H1 (cell line): ENCODE measurements around the gene GRK5. TPM values are rescaled to one million over a fixed set of nuclear protein-coding genes. Genes with fewer than 3 reads are reported as not detected.

ENCODE experiments used
- CTCF ChIA-PET: fragments of 300-600 bp; sonication (Branson Sonifier 250); formaldehyde crosslinking; loops from one replicate; lab custom pipeline; 2021; ENCODE audit not compliant: partially characterized antibody; lab: Charles Lee
- POLR2A ChIA-PET: fragments of 300-600 bp; sonication (Branson Sonifier 250); formaldehyde crosslinking; loops from one replicate; lab custom pipeline; 2021; ENCODE audit warnings: inconsistent platforms; ENCODE audit not compliant: partially characterized antibody; lab: Charles Lee
- DNase-seq, 2 experiments: peaks; one replicate each; pipeline versions ENCODE4 v3.0.0 to v3.0.0-alpha.2; 2010 to 2022; ENCODE audit warnings: low spot score in 2 of 2, low read depth in 1 of 2, mixed read lengths in 1 of 2
- FAIRE-seq: peaks from 2 replicates; lab custom pipeline; 2011; peaks lifted over from hg19 to GRCh38; lab: Jason Lieb, UNC
- H2AFZ ChIP-seq: 2 replicates; pipeline ENCODE4 v1.8.1; 2012; ENCODE audit warnings: low read length, inconsistent platforms
- H2AK5ac ChIP-seq: 2 replicates; pipeline ENCODE4 v1.6.1; 2013; ENCODE audit warnings: low read depth, low read length
- H2BK120ac ChIP-seq: replicated peaks from 2 replicates; pipeline ENCODE3; 2013; ENCODE audit warnings: low read depth, low read length, inconsistent platforms
- H2BK12ac ChIP-seq: 2 replicates; pipeline ENCODE4 v1.6.1; 2013; ENCODE audit warnings: low read depth, low read length
- H2BK15ac ChIP-seq: 2 replicates; pipeline ENCODE4 v1.6.1; 2013; ENCODE audit warnings: low read length
- H2BK20ac ChIP-seq: 2 replicates; pipeline ENCODE4 v1.6.1; 2013; ENCODE audit warnings: low read length
- H2BK5ac ChIP-seq: 2 replicates; pipeline ENCODE4 v1.6.1; 2013; ENCODE audit warnings: low read depth, low read length
- H3K14ac ChIP-seq: 2 replicates; pipeline ENCODE4 v1.6.1; 2013; ENCODE audit warnings: inconsistent platforms; ENCODE audit not compliant: insufficient read length
- H3K18ac ChIP-seq: 2 replicates; pipeline ENCODE4 v1.6.1; 2013; ENCODE audit warnings: low read length; ENCODE audit errors: extremely low read depth
- H3K23ac ChIP-seq: 2 replicates; pipeline ENCODE4 v1.6.1; 2013; ENCODE audit warnings: inconsistent platforms; ENCODE audit not compliant: insufficient read length
- H3K23me2 ChIP-seq: 2 replicates; pipeline ENCODE4 v1.6.1; 2013; ENCODE audit warnings: low read depth, low read length
- H3K27ac ChIP-seq: 2 replicates; pipeline ENCODE4 v1.6.1; 2011; ENCODE audit warnings: low read depth, low read length, inconsistent platforms
- H3K27me3 ChIP-seq, 4 experiments: replicated peaks in 1 of 4; 1 replicate in 1 of 4; 2 replicates in 3 of 4; pipeline versions ENCODE4 v1.6.1 to v1.8.1; 2011 to 2013; ENCODE audit warnings: low read length in 3 of 4, mild to moderate bottlenecking in 3 of 4, inconsistent platforms in 2 of 4, mixed read lengths in 2 of 4, moderate library complexity in 1 of 4; ENCODE audit not compliant: control insufficient read depth in 3 of 4, insufficient read depth in 3 of 4; ENCODE audit errors: extremely low read depth in 1 of 4
- H3K36me3 ChIP-seq, 4 experiments: 2 replicates each; pipeline versions ENCODE4 v1.6.1 to v1.8.1; 2011 to 2013; ENCODE audit warnings: mild to moderate bottlenecking in 4 of 4, low read length in 3 of 4, moderate library complexity in 2 of 4, control low read depth in 1 of 4, inconsistent platforms in 1 of 4; ENCODE audit not compliant: insufficient read depth in 4 of 4, control insufficient read depth in 2 of 4
- H3K4ac ChIP-seq: replicated peaks from 2 replicates; pipeline ENCODE3; 2013; ENCODE audit warnings: low read length, low read depth, mixed read lengths, inconsistent platforms; ENCODE audit not compliant: insufficient read length
- H3K4me1 ChIP-seq, 4 experiments: replicated peaks in 1 of 4; 1 replicate in 1 of 4; 2 replicates in 3 of 4; pipeline versions ENCODE4 v1.6.1 to v1.8.1; 2011 to 2013; ENCODE audit warnings: low read length in 3 of 4, inconsistent platforms in 2 of 4, mixed read lengths in 1 of 4; ENCODE audit not compliant: insufficient read depth in 4 of 4, control insufficient read depth in 3 of 4
- H3K4me2 ChIP-seq, 2 experiments: 2 replicates each; pipeline versions ENCODE4 v1.6.1 to v1.8.1; 2011 to 2013; ENCODE audit warnings: low read depth in 2 of 2, low read length in 2 of 2, control low read depth in 1 of 2, inconsistent platforms in 1 of 2, mild to moderate bottlenecking in 1 of 2; ENCODE audit not compliant: insufficient read depth in 1 of 2
- H3K4me3 ChIP-seq, 4 experiments: fragments of 200-600, 300-600 bp in 1 of 4; sonication (generic), shearing (Covaris generic), sonication (Bioruptor Twin) in 1 of 4; 2 replicates each; pipeline versions ENCODE4 v1.5.1 to v1.8.1; 2011 to 2016; ENCODE audit warnings: low read length in 4 of 4, low read depth in 3 of 4, control low read depth in 2 of 4, inconsistent platforms in 2 of 4, mild to moderate bottlenecking in 2 of 4, mixed read lengths in 1 of 4, moderate library complexity in 1 of 4; ENCODE audit not compliant: insufficient read depth in 2 of 4; ENCODE audit errors: extremely low read depth in 1 of 4
- H3K56ac ChIP-seq: replicated peaks from 2 replicates; pipeline ENCODE3; 2013; ENCODE audit warnings: low read depth, mild to moderate bottlenecking, mixed read lengths, low read length, inconsistent platforms; ENCODE audit not compliant: insufficient read length
- H3K79me1 ChIP-seq: 2 replicates; pipeline ENCODE4 v1.6.1; 2013; ENCODE audit warnings: low read depth, low read length, control low read depth
- H3K79me2 ChIP-seq, 2 experiments: 2 replicates each; pipeline versions ENCODE4 v1.6.1 to v1.8.1; 2012 to 2013; ENCODE audit warnings: low read length in 2 of 2, mild to moderate bottlenecking in 2 of 2, inconsistent platforms in 1 of 2; ENCODE audit not compliant: insufficient read depth in 2 of 2, control insufficient read depth in 1 of 2
- H3K9ac ChIP-seq, 4 experiments: replicated peaks in 1 of 4; 1 replicate in 1 of 4; 2 replicates in 3 of 4; pipeline versions ENCODE4 v1.6.1 to v1.8.1; 2011 to 2013; ENCODE audit warnings: low read depth in 3 of 4, low read length in 3 of 4, control low read depth in 2 of 4, mild to moderate bottlenecking in 2 of 4, moderate library complexity in 2 of 4, inconsistent platforms in 1 of 4; ENCODE audit errors: extremely low read depth in 1 of 4
- H3K9me3 ChIP-seq, 2 experiments: 2 replicates each; pipeline versions ENCODE4 v1.6.1 to v1.8.1; 2012 to 2013; ENCODE audit warnings: mild to moderate bottlenecking in 2 of 2, moderate library complexity in 2 of 2, control low read depth in 1 of 2, inconsistent platforms in 1 of 2, low read depth in 1 of 2, low read length in 1 of 2, mixed read lengths in 1 of 2; ENCODE audit not compliant: insufficient read depth in 2 of 2
- H4K20me1 ChIP-seq, 2 experiments: replicated peaks in 1 of 2; 2 replicates each; pipeline versions ENCODE3 to v1.8.1; 2011 to 2013; ENCODE audit warnings: inconsistent platforms in 2 of 2, low read length in 2 of 2, mild to moderate bottlenecking in 1 of 2; ENCODE audit not compliant: insufficient read depth in 2 of 2, control insufficient read depth in 1 of 2
- H4K5ac ChIP-seq: 2 replicates; pipeline ENCODE4 v1.6.1; 2013; ENCODE audit warnings: low read length, low read depth, mixed read lengths, inconsistent platforms; ENCODE audit not compliant: insufficient read length
- H4K8ac ChIP-seq: 2 replicates; pipeline ENCODE4 v1.8.0; 2013; ENCODE audit warnings: mild to moderate bottlenecking, moderate library complexity, low read length, inconsistent platforms; ENCODE audit not compliant: insufficient read depth; ENCODE audit errors: extremely low read depth
- H4K91ac ChIP-seq: replicated peaks from 2 replicates; pipeline ENCODE3; 2013; ENCODE audit warnings: low read length, mixed read lengths, inconsistent platforms; ENCODE audit not compliant: insufficient read length
- BACH1 ChIP-seq: IDR thresholded peaks from 2 replicates; pipeline ENCODE4 v1.6.1; 2012; ENCODE audit warnings: low read length, improper control_type of control experiment
- FOSL1 ChIP-seq: IDR thresholded peaks from 2 replicates; pipeline ENCODE4 v1.6.1; 2011; ENCODE audit warnings: mild to moderate bottlenecking, low read depth, low read length, moderate library complexity; ENCODE audit not compliant: insufficient read depth
- GTF2F1 ChIP-seq: IDR thresholded peaks from 2 replicates; pipeline ENCODE4 v1.6.1; 2012; ENCODE audit warnings: low read depth, low read length, improper control_type of control experiment, borderline replicate concordance
- NRF1 ChIP-seq: IDR thresholded peaks from 2 replicates; pipeline ENCODE4 v1.6.1; 2011; ENCODE audit warnings: mild to moderate bottlenecking, low read depth, low read length, improper control_type of control experiment
- RBBP5 ChIP-seq: IDR thresholded peaks from 2 replicates; pipeline ENCODE4 v1.7.1; 2012; ENCODE audit warnings: low read depth, mild to moderate bottlenecking, inconsistent platforms, low read length, moderate library complexity, borderline replicate concordance
- SP1 ChIP-seq: IDR thresholded peaks from 2 replicates; pipeline ENCODE4 v1.6.1; 2011; ENCODE audit warnings: low read depth, low read length
- TAF1 ChIP-seq: IDR thresholded peaks from 2 replicates; pipeline ENCODE4 v1.6.1; 2011; ENCODE audit warnings: mild to moderate bottlenecking, low read depth, low read length
- TAF7 ChIP-seq: optimal IDR thresholded peaks from 2 replicates; pipeline ENCODE3; 2011; ENCODE audit warnings: low read depth, mild to moderate bottlenecking, inconsistent platforms, low read length, moderate library complexity, borderline replicate concordance
- TEAD4 ChIP-seq: IDR thresholded peaks from 2 replicates; pipeline ENCODE4 v1.6.1; 2012; ENCODE audit warnings: low read depth, low read length, inconsistent platforms, mixed read lengths
- USF2 ChIP-seq: IDR thresholded peaks from 2 replicates; pipeline ENCODE4 v1.6.1; 2011; ENCODE audit warnings: low read length, improper control_type of control experiment
- WGBS, 2 experiments: shearing (Covaris generic) in 1 of 2; methylation state at CpG; one replicate each; pipeline versions ENCODE4 v1.1.6 to v1.1.7; 2013 to 2015; ENCODE audit warnings: low lambda C conversion rate in 2 of 2, mixed read lengths in 2 of 2, inconsistent platforms in 1 of 2, low coverage in 1 of 2, missing lambda C conversion rate in 1 of 2; ENCODE audit not compliant: insufficient replicate concordance in 2 of 2, insufficient coverage in 1 of 2, insufficient read length in 1 of 2; ENCODE audit errors: extremely low coverage in 1 of 2, missing lambda C conversion rate in 1 of 2; 5-methylcytosine and 5-hydroxymethylcytosine counted together
- polyA plus RNA-seq, 7 experiments: library from polyadenylated mRNA; depleted of rRNA in 3 of 7; stranded (reverse) in 5 of 7; unstranded in 2 of 7; fragments of >200 nt in 5 of 7; fragments of 200-250 nt in 2 of 7; gene quantifications; 1 replicate in 5 of 7; 2 replicates in 1 of 7; 4 replicates in 1 of 7; pipeline versions ENCODE4 v1.2.1 to v1.2.3, GENCODE V29; 2011 to 2013; ENCODE audit warnings: missing spikeins in 2 of 7, mixed read lengths in 2 of 7
- total RNA-seq: library from RNA; stranded (reverse); fragmentation: NEBNext Ultra II Directional; extraction: Animal tissue kit (Norgen Biotek cat#: 25700); gene quantifications from 2 replicates; pipeline ENCODE4 v1.2.1, GENCODE V29; 2021

GRK5 gene
- total and polyA plus RNA-seq, 2 of the 8 experiments (the other 6 are each of a cell fraction or from before 2014, with no cell fraction given) = 0.54 to 2.5 TPM

DNA sequence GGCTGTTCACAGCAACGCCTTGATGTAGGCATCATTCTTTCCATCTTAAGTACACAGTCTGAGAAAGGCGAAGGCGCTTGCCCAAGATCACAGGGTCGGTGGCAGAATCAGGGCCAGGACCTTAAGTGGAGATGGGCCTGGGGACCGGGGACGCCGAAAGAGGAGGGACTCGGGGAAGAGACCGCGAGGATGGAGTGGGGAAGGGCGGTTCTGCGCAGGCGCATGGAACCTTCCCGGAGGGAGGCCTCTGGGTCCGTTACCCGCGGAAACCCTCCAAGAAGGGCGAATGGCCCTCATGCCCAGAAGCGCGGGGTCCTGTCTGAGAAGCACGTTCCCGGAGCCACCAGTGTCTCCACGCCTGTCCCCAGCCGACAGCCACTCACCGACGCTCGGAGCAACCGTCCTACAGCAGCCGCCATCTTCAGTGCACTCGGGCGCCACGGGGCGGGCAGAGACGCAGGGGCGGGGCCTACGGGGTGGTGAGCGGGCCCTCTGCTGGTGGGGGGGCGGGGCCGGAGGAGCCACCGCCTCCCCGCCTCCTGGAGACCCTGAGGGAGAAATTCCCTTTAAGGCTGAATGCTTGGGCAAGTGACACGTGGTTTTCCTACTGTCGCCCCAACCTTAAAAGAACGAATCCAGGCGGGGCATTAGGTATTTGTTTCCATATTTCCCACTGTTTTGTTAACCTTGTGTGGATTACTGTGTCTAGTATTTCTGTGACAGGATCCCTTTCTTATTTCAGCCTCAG lies 28.8 kb upstream of the GRK5 start, which contains the start of gene PRDX3:
Gene PRDX3, minus strand, starts transcription at position 441 of the 748 bp plus-strand sequence. Its CDS starts 22 bp downstream, at position 419.
- Histone ChIP-seq H4K5ac (peak within 1 kb of the TSS; percentile 73), H3K9ac (peak within 1 kb of the TSS; percentile 88 to 94 (median 91)), H3K23ac (no peak within 1 kb of the TSS), H3K9me3 (peaks cover 0 to 4% of the 10 kb centered on the region in 2 experiments; a peak in 1 of 4 replicates), H3K79me2 (peaks cover 4 to 41% of the 10 kb centered on the region in 2 experiments), H3K4me2 (peak within 1 kb of the TSS; percentile 79), H3K14ac (peak within 1 kb of the TSS; percentile 5), H2AFZ (peak within 1 kb of the TSS; percentile 91), H4K8ac (peak within 1 kb of the TSS; percentile 90), H3K27ac (peak within 1 kb of the TSS; percentile 91), H3K27me3 (no peaks in the 10 kb centered on the region), H4K20me1 (no peaks in the 10 kb centered on the region), H2BK20ac (no peak within 1 kb of the TSS), H3K4me3 (peak within 1 kb of the TSS; percentile 86 to 99 (median 92)), H3K4ac (peak within 1 kb of the TSS; percentile 64), H4K91ac (peak within 1 kb of the TSS; percentile 95), H2BK15ac (no peak within 1 kb of the TSS), H2BK12ac (0 out of 2 replicates have a peak within 1 kb of the TSS, but pooled peaks have one; percentile 21), H2AK5ac (no peak within 1 kb of the TSS), H3K56ac (peak within 1 kb of the TSS; percentile 20), H3K4me1 (peaks cover 0 to 3% (median 2%) of the 10 kb centered on the region in 4 experiments; a peak in 4 of 7 replicates), H2BK5ac (peak within 1 kb of the TSS; percentile 83), H2BK120ac (no peak within 1 kb of the TSS), H3K23me2 (0 out of 2 replicates have a peak, but pooled peaks cover 2% of the 10 kb centered on the region), H3K36me3 (peaks cover 2 to 32% (median 9%) of the 10 kb centered on the region in 4 experiments; a peak in 4 of 8 replicates), H3K18ac (peak within 1 kb of the TSS; percentile 88), H3K79me1 (peaks cover 2% of the 10 kb centered on the region; the same call in 1 of the 2 replicates)
- DNase-seq (peak; percentile 64 to 96), FAIRE-seq (no peak)
- CTCF ChIA-PET = interaction anchor here (2.5 kb wide), 1 partner anchor 21 kb away, joined by 13 read pairs; no protein-coding TSS in a partner anchor
- POLR2A ChIA-PET = interaction anchor here (0.7 to 2.0 kb wide), 6 partner anchors 11 to 1878 kb away, joined by 3 to 8 read pairs (median 4); partner anchors contain the start of gene SFXN4
- WGBS, 2 experiments = 1% methylated on average over 42 of the region's 45 CpGs; no CpG with 5 or more reads in 1 of the 2 experiments
- TF ChIP-seq USF2 = peak; percentile 53; the same call in 1 of the 2 replicates
- TF ChIP-seq TEAD4 = 0 out of 2 replicates have a peak, but pooled peaks have one; percentile 4
- peak; percentile 100 for TF ChIP-seq RBBP5
- no peak for TF ChIP-seq BACH1
- TF ChIP-seq TAF7 = peak; percentile 64
- TF ChIP-seq SP1 = no peak
- TF ChIP-seq FOSL1 = no peak
- peak; percentile 94 for TF ChIP-seq TAF1
- TF ChIP-seq GTF2F1 = peak; percentile 42; the same call in 1 of the 2 replicates
- peak; percentile 59 for TF ChIP-seq NRF1
